ENCODE data around the gene PIGQ. TPM values are rescaled to one million over a fixed set of nuclear protein-coding genes. Genes with fewer than 3 reads are reported as not detected.

The PIGQ gene
- total and polyA plus RNA-seq, 2 of the 13 experiments (the other 11 are each of a cell fraction or from before 2014, with no cell fraction given): 7.7 to 19.7 TPM

- TF ChIP-seq SOX13 (IDR thresholded peaks at IDR 0.05) (no peak), SOX13 (CRISPR knock-in tag; conservative IDR thresholded peaks at IDR 0.05 in 1 of 2, IDR thresholded peaks at IDR 0.05 in 1 of 2) (no peak), DPF2 (CRISPR knock-in tag; IDR thresholded peaks at IDR 0.05; ENCODE audit: borderline replicate concordance, low read depth) (peak; percentile 28; the same call in 1 of the 2 replicates), GFI1 (CRISPR knock-in tag; IDR thresholded peaks at IDR 0.05; ENCODE audit: borderline replicate concordance) (0 out of 2 replicates have a peak, but pooled peaks have one; percentile 19), ZNF468 (CRISPR knock-in tag; IDR thresholded peaks at IDR 0.05) (no peak), ZNF777 (CRISPR knock-in tag; IDR thresholded peaks at IDR 0.05) (0 out of 2 replicates have a peak, but pooled peaks have one; percentile 58), STAT5B (CRISPR knock-in tag; IDR thresholded peaks at IDR 0.05) (no peak), ZFX (CRISPR knock-in tag; IDR thresholded peaks at IDR 0.05; ENCODE audit: low read depth) (peak; percentile 73; the same call in 1 of the 2 replicates), ZNF251 (CRISPR knock-in tag; IDR thresholded peaks at IDR 0.05) (no peak), MEIS2 (CRISPR knock-in tag; IDR thresholded peaks at IDR 0.05) (no peak)
- TF ChIP-seq, protein P1, sequence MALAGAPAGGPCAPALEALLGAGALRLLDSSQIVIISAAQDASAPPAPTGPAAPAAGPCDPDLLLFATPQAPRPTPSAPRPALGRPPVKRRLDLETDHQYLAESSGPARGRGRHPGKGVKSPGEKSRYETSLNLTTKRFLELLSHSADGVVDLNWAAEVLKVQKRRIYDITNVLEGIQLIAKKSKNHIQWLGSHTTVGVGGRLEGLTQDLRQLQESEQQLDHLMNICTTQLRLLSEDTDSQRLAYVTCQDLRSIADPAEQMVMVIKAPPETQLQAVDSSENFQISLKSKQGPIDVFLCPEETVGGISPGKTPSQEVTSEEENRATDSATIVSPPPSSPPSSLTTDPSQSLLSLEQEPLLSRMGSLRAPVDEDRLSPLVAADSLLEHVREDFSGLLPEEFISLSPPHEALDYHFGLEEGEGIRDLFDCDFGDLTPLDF (CRISPR knock-in tag; IDR thresholded peaks at IDR 0.05): no peak
- TF ChIP-seq, protein P2, sequence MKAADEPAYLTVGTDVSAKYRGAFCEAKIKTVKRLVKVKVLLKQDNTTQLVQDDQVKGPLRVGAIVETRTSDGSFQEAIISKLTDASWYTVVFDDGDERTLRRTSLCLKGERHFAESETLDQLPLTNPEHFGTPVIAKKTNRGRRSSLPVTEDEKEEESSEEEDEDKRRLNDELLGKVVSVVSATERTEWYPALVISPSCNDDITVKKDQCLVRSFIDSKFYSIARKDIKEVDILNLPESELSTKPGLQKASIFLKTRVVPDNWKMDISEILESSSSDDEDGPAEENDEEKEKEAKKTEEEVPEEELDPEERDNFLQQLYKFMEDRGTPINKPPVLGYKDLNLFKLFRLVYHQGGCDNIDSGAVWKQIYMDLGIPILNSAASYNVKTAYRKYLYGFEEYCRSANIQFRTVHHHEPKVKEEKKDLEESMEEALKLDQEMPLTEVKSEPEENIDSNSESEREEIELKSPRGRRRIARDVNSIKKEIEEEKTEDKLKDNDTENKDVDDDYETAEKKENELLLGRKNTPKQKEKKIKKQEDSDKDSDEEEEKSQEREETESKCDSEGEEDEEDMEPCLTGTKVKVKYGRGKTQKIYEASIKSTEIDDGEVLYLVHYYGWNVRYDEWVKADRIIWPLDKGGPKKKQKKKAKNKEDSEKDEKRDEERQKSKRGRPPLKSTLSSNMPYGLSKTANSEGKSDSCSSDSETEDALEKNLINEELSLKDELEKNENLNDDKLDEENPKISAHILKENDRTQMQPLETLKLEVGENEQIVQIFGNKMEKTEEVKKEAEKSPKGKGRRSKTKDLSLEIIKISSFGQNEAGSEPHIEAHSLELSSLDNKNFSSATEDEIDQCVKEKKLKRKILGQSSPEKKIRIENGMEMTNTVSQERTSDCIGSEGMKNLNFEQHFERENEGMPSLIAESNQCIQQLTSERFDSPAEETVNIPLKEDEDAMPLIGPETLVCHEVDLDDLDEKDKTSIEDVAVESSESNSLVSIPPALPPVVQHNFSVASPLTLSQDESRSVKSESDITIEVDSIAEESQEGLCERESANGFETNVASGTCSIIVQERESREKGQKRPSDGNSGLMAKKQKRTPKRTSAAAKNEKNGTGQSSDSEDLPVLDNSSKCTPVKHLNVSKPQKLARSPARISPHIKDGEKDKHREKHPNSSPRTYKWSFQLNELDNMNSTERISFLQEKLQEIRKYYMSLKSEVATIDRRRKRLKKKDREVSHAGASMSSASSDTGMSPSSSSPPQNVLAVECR (CRISPR knock-in tag; IDR thresholded peaks at IDR 0.05; ENCODE audit: borderline replicate concordance): peak; percentile 61; the same call in 1 of the 2 replicates
- TF ChIP-seq, protein P3, sequence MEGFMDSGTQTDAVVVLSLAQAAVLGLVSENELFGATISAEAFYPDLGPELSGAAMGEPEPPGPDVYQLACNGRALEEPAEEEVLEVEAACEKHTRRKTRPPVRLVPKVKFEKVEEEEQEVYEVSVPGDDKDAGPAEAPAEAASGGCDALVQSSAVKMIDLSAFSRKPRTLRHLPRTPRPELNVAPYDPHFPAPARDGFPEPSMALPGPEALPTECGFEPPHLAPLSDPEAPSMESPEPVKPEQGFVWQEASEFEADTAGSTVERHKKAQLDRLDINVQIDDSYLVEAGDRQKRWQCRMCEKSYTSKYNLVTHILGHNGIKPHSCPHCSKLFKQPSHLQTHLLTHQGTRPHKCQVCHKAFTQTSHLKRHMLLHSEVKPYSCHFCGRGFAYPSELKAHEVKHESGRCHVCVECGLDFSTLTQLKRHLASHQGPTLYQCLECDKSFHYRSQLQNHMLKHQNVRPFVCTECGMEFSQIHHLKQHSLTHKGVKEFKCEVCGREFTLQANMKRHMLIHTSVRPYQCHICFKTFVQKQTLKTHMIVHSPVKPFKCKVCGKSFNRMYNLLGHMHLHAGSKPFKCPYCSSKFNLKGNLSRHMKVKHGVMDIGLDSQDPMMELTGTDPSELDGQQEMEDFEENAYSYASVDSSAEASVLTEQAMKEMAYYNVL (CRISPR knock-in tag; IDR thresholded peaks at IDR 0.05; ENCODE audit: borderline replicate concordance): no peak
Measured at GRCh38 chr16:533391-534123, 36.2 kb upstream of the PIGQ start (continued).

Data from HepG2 (cell line).